ENCODE measurements around the gene PDLIM7.
A peak's percentile ranks its signal among the peaks of the same experiment; 100 is the strongest.

The PDLIM7 gene

DNA sequence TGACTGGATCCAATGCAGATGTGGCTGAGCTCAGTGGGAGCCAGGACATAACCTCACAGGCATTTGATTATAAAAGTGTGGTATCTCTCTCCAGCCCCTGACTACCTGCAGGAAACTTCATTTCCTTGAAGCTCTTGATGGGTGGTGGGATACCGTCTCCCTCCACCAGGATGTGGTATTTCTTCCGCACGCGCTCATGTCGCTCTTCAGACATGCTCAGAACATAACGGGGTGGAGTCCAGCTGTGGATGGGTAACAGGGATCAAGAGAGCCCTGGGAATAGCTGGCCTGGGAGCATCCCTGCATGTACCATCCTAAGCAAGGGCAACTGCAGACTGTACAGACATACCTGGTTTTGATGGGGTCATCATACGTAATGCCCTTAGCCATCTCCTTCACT, 18.2 kb upstream of the PDLIM7 start:
- DNase-seq: no peak
- peak overlapping the region; percentile 95 for H3K4me3 Mint-ChIP-seq
- H3K4me1 Mint-ChIP-seq: peaks cover 56% of the 10 kb centered on the region
- H3K9me3 Mint-ChIP-seq: no peaks in the 10 kb centered on the region
- H3K27ac Mint-ChIP-seq: peak overlapping the region; percentile 95
- H3K36me3 Mint-ChIP-seq (ENCODE audit: low read depth): peaks cover 60% of the 10 kb centered on the region
- H3K27me3 Mint-ChIP-seq: peaks cover 3% of the 10 kb centered on the region
- ATAC-seq: no peak

DNA sequence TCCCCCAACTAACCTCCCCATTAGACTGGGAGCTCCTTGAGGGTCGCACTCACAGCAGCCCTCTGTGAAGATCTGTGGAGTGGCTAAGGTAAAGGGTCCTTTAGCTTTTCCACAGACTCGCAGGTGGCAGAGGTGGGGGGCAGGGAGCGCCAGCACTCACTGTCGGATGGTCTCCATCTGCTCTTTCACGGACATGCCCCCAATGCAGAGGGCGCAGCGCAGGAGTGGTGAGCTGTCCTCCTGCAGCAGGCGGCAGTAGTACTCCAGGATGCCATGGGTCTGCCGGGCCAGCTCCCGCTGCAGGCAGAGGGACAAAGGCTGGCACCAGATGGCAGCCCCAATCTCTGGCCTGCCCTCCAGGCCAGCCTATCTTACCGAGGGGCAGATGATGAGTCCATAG, 17.1 kb upstream of the PDLIM7 start:
- no peak overlapping the region for H3K4me3 Mint-ChIP-seq
- H3K9me3 Mint-ChIP-seq: no peaks in the 10 kb centered on the region
- no peak for DNase-seq
- no peak for ATAC-seq
- H3K36me3 Mint-ChIP-seq (ENCODE audit: low read depth): peaks cover 56% of the 10 kb centered on the region
- H3K27ac Mint-ChIP-seq: no peak overlapping the region
- H3K27me3 Mint-ChIP-seq: peaks cover 3% of the 10 kb centered on the region
- H3K4me1 Mint-ChIP-seq: peaks cover 55% of the 10 kb centered on the region

GRCh38 chr5:177513500-177513899, 16.1 kb upstream of the PDLIM7 start:
- Mint-ChIP-seq H3K9me3 (no peaks in the 10 kb centered on the region), H3K4me3 (no peak overlapping the region), H3K4me1 (peaks cover 50% of the 10 kb centered on the region), H3K36me3 (ENCODE audit: low read depth) (peaks cover 51% of the 10 kb centered on the region), H3K27me3 (peaks cover 3% of the 10 kb centered on the region), H3K27ac (no peak overlapping the region)
- ATAC-seq (no peak), DNase-seq (no peak)

DNA sequence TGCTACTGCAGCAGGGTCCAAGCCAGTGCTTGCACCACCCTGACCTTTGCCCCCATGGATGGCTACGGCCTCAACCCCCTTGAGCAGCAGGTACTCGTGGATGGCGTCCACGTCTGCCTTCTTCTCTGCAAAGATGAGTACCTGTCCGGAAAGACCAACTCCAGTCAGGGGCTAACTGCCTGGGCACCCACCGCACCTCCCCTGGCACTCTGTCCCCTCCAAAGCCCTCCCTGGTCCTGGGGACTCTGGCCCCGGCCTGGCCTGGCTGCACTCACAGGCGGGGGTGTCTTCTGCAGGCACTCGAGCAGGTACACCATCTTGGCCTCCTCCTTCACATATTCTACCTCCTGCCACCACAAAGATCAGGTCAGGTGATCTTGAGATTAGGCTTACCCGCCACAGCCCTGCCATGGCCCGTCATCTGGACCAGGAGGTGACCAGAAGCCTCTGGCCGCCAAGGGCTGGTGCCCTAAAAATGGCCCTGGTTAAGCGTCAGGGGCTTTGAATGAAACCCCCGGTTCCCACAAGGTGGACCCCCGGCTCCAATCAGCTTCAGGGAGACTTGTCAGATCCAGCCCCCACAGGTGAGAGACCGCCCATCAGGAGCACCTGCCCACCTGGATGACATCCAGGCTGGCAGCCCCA, 15.5 kb upstream of the PDLIM7 start:
- DNase-seq (no peak), ATAC-seq (no peak)
- Mint-ChIP-seq H3K4me1 (peaks cover 50% of the 10 kb centered on the region), H3K27me3 (peaks cover 3% of the 10 kb centered on the region), H3K4me3 (no peak overlapping the region), H3K36me3 (ENCODE audit: low read depth) (peaks cover 51% of the 10 kb centered on the region), H3K9me3 (no peaks in the 10 kb centered on the region), H3K27ac (no peak overlapping the region)

DNA sequence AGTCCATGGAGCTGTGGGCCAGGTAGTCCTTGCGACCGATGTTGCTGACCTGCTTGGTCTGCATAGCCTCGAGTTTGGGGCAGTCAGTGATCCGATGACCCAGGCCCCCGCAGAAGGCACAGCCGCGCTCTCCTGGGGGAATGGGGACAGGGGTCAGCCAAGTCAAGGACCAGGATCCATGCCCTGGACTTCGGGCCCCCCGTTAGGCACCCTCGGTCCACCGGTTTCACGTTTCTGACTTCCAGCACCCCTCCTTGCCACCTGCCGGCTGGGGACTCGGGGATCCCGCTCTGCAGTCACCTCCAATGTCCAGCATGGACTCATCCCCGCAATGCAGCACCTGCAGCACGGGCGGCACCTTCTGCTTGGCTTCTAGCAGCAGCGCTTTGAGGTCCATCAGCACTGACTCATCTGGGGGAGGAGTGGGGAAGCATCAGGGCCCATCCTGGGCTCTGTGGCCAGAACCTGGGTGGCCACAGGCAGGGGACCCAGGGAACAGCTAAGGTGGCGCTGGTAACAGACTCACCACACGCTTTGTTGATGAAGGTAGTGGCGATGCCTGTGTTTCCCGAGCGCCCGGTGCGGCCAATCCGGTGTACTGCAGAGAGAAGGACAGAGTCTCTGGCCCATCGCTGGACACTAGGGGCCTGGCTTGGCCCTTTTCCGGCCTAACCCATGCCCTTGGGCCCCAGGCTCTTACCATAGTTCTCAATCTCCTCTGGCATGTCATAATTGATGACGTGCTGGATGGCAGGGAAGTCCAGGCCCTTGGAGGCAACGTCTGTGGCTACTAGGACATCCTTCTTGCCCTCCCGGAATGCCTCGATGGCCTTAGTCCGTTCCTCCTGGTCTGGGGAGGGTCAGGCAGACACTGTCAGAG, 14.6 kb upstream of the PDLIM7 start:
- peaks cover 3% of the 10 kb centered on the region for H3K27me3 Mint-ChIP-seq
- H3K36me3 Mint-ChIP-seq (ENCODE audit: low read depth): peaks cover 49% of the 10 kb centered on the region
- H3K4me3 Mint-ChIP-seq: no peak overlapping the region
- no peak overlapping the region for H3K27ac Mint-ChIP-seq
- DNase-seq (no peak), ATAC-seq (no peak)
- no peaks in the 10 kb centered on the region for H3K9me3 Mint-ChIP-seq
- peaks cover 47% of the 10 kb centered on the region for H3K4me1 Mint-ChIP-seq

GRCh38 chr5:177511181-177511580, 13.8 kb upstream of the PDLIM7 start:
- ATAC-seq (no peak), DNase-seq (no peak)
- Mint-ChIP-seq H3K27ac (no peak overlapping the region), H3K36me3 (ENCODE audit: low read depth) (peaks cover 41% of the 10 kb centered on the region), H3K9me3 (no peaks in the 10 kb centered on the region), H3K27me3 (no peaks in the 10 kb centered on the region), H3K4me1 (peaks cover 40% of the 10 kb centered on the region), H3K4me3 (no peak overlapping the region)

- H3K9me3 Mint-ChIP-seq: no peaks in the 10 kb centered on the region
- ATAC-seq (no peak), DNase-seq (no peak)
- peaks cover 35% of the 10 kb centered on the region for H3K4me1 Mint-ChIP-seq
- no peaks in the 10 kb centered on the region for H3K27me3 Mint-ChIP-seq
- peaks cover 36% of the 10 kb centered on the region for H3K36me3 Mint-ChIP-seq (ENCODE audit: low read depth)
- H3K4me3 Mint-ChIP-seq: no peak overlapping the region
- H3K27ac Mint-ChIP-seq: peak overlapping the region; percentile 62
Observed at GRCh38 chr5:177510567-177511053, 13.2 kb upstream of the PDLIM7 start.

GRCh38 chr5:177509991-177510566, 12.7 kb upstream of the PDLIM7 start:
- no peaks in the 10 kb centered on the region for H3K27me3 Mint-ChIP-seq
- H3K4me1 Mint-ChIP-seq: peaks cover 29% of the 10 kb centered on the region
- ATAC-seq (peak; percentile 27), DNase-seq (no peak)
- H3K9me3 Mint-ChIP-seq: no peaks in the 10 kb centered on the region
- H3K27ac Mint-ChIP-seq: no peak overlapping the region
- peak overlapping the region; percentile 68 for H3K4me3 Mint-ChIP-seq
- peaks cover 30% of the 10 kb centered on the region for H3K36me3 Mint-ChIP-seq (ENCODE audit: low read depth)

- H3K27me3 Mint-ChIP-seq: no peaks in the 10 kb centered on the region
- peaks cover 27% of the 10 kb centered on the region for H3K4me1 Mint-ChIP-seq
- DNase-seq (peak; percentile 30), ATAC-seq (peak; percentile 15)
- no peaks in the 10 kb centered on the region for H3K9me3 Mint-ChIP-seq
- H3K4me3 Mint-ChIP-seq: peak within 1 kb of the TSS; percentile 68
- peaks cover 28% of the 10 kb centered on the region for H3K36me3 Mint-ChIP-seq (ENCODE audit: low read depth)
- H3K27ac Mint-ChIP-seq: peak within 1 kb of the TSS; percentile 62
Observed at GRCh38 chr5:177509381-177509951, 12.1 kb upstream of the PDLIM7 start, which contains the start of gene DOK3. Gene DOK3, minus strand, starts transcription at chr5:177509826. Its CDS starts 286 bp downstream, at chr5:177509540.

DNA sequence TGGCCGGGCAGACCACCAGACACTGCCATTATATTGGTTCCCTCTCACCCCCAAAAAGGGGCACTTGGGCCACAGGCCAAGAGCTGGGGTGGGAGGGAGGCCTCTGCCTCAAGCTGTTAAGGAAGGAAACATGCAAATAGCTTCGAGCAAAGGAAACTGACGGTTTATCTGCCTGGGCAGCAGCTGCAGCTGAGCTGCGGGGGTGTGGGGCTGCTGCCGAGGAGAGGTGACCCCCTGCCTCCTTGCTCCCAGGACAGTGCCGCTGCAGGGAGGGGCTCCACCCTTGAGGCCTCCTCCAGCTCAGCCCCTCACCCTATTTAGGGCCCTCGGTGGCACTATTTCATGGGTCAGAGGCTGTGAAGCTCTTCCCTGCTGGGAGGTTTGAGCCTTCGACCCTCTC, 11.4 kb upstream of the PDLIM7 start:
- Mint-ChIP-seq H3K36me3 (ENCODE audit: low read depth) (peaks cover 23% of the 10 kb centered on the region), H3K27me3 (no peaks in the 10 kb centered on the region), H3K4me1 (peaks cover 22% of the 10 kb centered on the region), H3K27ac (no peak overlapping the region), H3K9me3 (no peaks in the 10 kb centered on the region), H3K4me3 (peak overlapping the region; percentile 17)
- DNase-seq: no peak
- peak; percentile 13 for ATAC-seq

DNA sequence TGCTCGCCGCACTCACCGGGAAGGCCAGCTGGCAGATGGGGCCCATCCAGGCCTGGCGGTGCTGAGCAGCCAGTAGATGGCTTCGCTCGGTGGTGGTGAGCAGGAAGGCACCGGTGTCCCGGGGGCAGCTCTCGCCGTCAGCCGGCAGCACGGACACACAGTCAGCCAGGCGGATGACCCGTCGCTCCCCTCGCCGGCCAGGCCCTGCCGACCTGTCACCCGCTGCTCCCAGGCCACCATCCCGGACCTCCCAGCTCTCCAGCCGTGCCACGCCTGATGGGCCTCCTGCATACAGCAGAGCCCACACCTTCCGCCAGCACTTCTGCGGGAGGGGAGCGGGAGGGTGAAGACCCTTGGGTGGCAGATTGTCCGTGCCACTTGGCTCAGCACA, 10.8 kb upstream of the PDLIM7 start:
- no peaks in the 10 kb centered on the region for H3K9me3 Mint-ChIP-seq
- peaks cover 17% of the 10 kb centered on the region for H3K36me3 Mint-ChIP-seq (ENCODE audit: low read depth)
- H3K27me3 Mint-ChIP-seq: no peaks in the 10 kb centered on the region
- ATAC-seq (no peak), DNase-seq (no peak)
- no peak overlapping the region for H3K4me3 Mint-ChIP-seq
- H3K4me1 Mint-ChIP-seq: peaks cover 21% of the 10 kb centered on the region
- H3K27ac Mint-ChIP-seq: no peak overlapping the region

DNA sequence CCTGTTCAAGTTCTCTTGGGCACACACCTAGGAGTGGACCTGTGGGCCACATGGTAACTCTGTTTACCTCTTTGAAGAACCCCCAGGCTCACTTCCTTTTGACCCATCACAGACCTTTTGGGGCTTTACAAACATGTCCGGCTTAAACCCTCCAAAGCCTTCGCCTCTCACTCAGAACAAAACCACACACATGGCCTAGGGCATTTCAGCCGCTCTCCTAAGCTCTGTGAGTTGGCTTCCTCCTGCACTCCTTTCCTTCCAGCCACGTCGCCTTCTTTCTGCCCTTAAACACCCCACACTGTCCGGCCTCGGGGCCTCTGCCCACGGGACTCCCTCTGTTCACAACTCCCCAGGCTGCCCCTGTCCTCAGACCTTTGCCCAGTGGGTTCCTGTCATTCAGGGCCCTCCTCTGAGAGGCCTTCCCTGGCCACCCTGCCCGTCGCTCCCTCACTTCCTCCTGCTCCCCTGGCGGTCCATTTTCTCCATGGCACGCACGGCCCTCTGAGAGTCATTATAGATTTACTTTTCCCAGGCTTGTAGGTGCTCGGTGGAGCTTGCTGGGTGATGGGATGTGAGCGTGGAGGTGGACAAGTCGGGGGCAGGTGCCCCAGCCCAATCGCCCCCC, 10.3 kb upstream of the PDLIM7 start:
- Mint-ChIP-seq H3K27ac (peak overlapping the region; percentile 8), H3K27me3 (no peaks in the 10 kb centered on the region), H3K4me1 (peaks cover 21% of the 10 kb centered on the region), H3K36me3 (ENCODE audit: low read depth) (peaks cover 13% of the 10 kb centered on the region), H3K4me3 (no peak overlapping the region), H3K9me3 (no peaks in the 10 kb centered on the region)
- DNase-seq (no peak), ATAC-seq (no peak)

DNA sequence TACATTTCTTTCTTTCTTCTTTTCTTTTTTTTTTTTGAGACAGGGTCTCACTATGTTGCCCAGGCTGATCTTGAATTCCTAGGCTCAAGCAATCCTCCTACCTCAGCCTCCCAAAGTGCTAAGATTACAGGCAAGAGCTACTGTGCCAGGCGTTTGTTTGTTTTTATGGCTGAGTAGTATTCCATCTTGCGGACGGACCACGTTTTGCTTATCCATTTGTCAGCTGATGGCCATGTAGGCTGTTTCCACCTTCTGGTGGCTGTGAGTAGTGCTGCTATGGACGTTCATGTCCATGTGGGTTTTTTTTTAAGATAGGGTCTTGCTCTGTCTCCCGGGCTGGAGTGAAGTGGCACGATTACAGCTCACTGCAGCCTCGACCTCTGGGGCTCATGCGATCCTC, 9.8 kb upstream of the PDLIM7 start:
- peak overlapping the region; percentile 8 for H3K27ac Mint-ChIP-seq
- no peaks in the 10 kb centered on the region for H3K9me3 Mint-ChIP-seq
- H3K4me3 Mint-ChIP-seq: no peak overlapping the region
- H3K36me3 Mint-ChIP-seq (ENCODE audit: low read depth): peaks cover 13% of the 10 kb centered on the region
- peaks cover 24% of the 10 kb centered on the region for H3K4me1 Mint-ChIP-seq
- H3K27me3 Mint-ChIP-seq: no peaks in the 10 kb centered on the region
- no peak for ATAC-seq
- DNase-seq: no peak

DNA sequence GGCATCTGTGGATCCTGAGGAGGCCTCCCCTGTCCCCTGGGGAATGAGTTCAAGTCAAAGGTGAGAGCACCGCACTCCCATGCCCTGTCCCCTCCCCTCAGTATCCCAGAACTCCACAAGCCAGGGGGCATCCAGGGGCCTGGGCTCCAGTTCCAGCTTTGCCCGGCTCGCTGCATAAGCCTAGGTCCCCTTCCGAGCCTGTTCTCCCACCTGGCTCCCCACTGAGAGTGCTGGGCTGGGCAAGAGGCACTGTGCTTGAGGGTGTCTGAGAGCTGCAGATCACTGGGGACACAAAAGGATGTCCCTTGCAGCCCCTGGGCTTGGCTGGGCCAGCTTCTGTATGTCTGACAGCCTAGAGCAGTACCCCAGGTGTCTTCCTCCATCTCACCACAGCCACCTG, 7.7 kb upstream of the PDLIM7 start:
- ATAC-seq (no peak), DNase-seq (no peak)
- Mint-ChIP-seq H3K27me3 (no peaks in the 10 kb centered on the region), H3K27ac (no peak overlapping the region), H3K36me3 (ENCODE audit: low read depth) (no peaks in the 10 kb centered on the region), H3K4me1 (peaks cover 17% of the 10 kb centered on the region), H3K4me3 (no peak overlapping the region), H3K9me3 (no peaks in the 10 kb centered on the region)
